Measurements from ENCODE around the gene GADD45GIP1. TPM values are rescaled to one million over a fixed set of nuclear protein-coding genes. Genes with fewer than 3 reads are reported as not detected.

GADD45GIP1 gene
- total and polyA plus RNA-seq, 2 donors (not counting 1 experiment from before 2014, with no cell fraction given) = 12.6 to 17.5 TPM

GRCh38 chr19:13004273-13004672 is 47.2 kb upstream of the GADD45GIP1 start:
- DNase-seq (no peak), ATAC-seq (ENCODE audit: low read depth) (no peak)
- H3K27ac Mint-ChIP-seq = no peak overlapping the region
- no peaks in the 10 kb centered on the region for H3K79me2 ChIP-seq (ENCODE audit: control insufficient read depth, insufficient read depth, low read length)
- H2AFZ ChIP-seq (ENCODE audit: insufficient read depth, low read depth, low read length, poor library complexity, severe bottlenecking) = no peak overlapping the region
- no peaks in the 10 kb centered on the region for H3K4me1 Mint-ChIP-seq
- no peaks in the 10 kb centered on the region for H3K4me1 ChIP-seq (ENCODE audit: control insufficient read depth in 2 of 2, insufficient read depth in 2 of 2, low read length in 2 of 2)
- H3K9ac ChIP-seq (ENCODE audit: low read length) = no peak overlapping the region
- H3K27me3 ChIP-seq (replicated peaks in 1 of 4; ENCODE audit: control extremely low read depth in 1 of 4, control insufficient read depth in 3 of 4, insufficient read depth in 4 of 4, low read length in 3 of 4) = peaks cover 0 to 10% (median 3%) of the 10 kb centered on the region in 4 experiments
- H3K4me2 ChIP-seq (replicated peaks; ENCODE audit: low read depth, low read length, poor library complexity, severe bottlenecking) = no peak overlapping the region
- ChIA-PET CTCF (interaction anchor here (0.7 to 1.2 kb wide), 4 partner anchors 30 to 57 kb away, joined by 3 to 4 read pairs (median 3); no protein-coding TSS in a partner anchor), POLR2A (no interaction called here)
- peaks cover 30% of the 10 kb centered on the region for H3K27me3 Mint-ChIP-seq
- intact Hi-C loops (cut with micrococcal nuclease) = no loop called here
- no peaks in the 10 kb centered on the region for H3K9me3 Mint-ChIP-seq (ENCODE audit: insufficient read depth)
- no peak for TF ChIP-seq CTCF (IDR thresholded peaks at IDR 0.05)
- no peak for TF ChIP-seq EZH2 (IDR thresholded peaks at IDR 0.05; ENCODE audit: borderline replicate concordance, insufficient read depth, low read depth, low read length, poor library complexity, severe bottlenecking)
- H3K9me3 ChIP-seq (ENCODE audit: control extremely low read depth in 1 of 3, control insufficient read depth in 2 of 3, insufficient read depth in 1 of 3, low read length in 2 of 3) = no peaks in the 10 kb centered on the region
- no peak overlapping the region for H3K4me3 Mint-ChIP-seq
- H3K27ac ChIP-seq (ENCODE audit: low read length in 2 of 2) = no peak overlapping the region
- WGBS (ENCODE audit: insufficient coverage) = 91% methylated on average over 7 of the region's 7 CpGs
- H4K20me1 ChIP-seq (ENCODE audit: control insufficient read depth, insufficient read depth, low read length, poor library complexity, severe bottlenecking) = no peaks in the 10 kb centered on the region
- no peak overlapping the region for H3K4me3 ChIP-seq (ENCODE audit: control extremely low read depth in 1 of 5, extremely low read depth in 1 of 5, insufficient read depth in 1 of 5, low read depth in 2 of 5, low read length in 4 of 5)
- H3K36me3 ChIP-seq (replicated peaks in 1 of 2; ENCODE audit: control extremely low read depth in 1 of 2, control insufficient read depth in 1 of 2, extremely low read depth in 1 of 2, insufficient read depth in 2 of 2, low read length in 1 of 2) = no peaks in the 10 kb centered on the region

GRCh38 chr19:13003081-13003480 is 46.1 kb upstream of the GADD45GIP1 start:
- WGBS (ENCODE audit: insufficient coverage) = 94% methylated on average over 13 of the region's 15 CpGs
- CTCF ChIA-PET = interaction anchor here (0.5 to 1.2 kb wide), 3 partner anchors 12 to 38 kb away, joined by 3 read pairs; no protein-coding TSS in a partner anchor
- H3K27ac ChIP-seq (ENCODE audit: low read length in 2 of 2) = no peak overlapping the region
- Mint-ChIP-seq H3K4me3 (no peak overlapping the region), H3K27ac (peak overlapping the region; percentile 37), H3K9me3 (ENCODE audit: insufficient read depth) (no peaks in the 10 kb centered on the region), H3K27me3 (peaks cover 28% of the 10 kb centered on the region), H3K4me1 (peaks cover under 1% of the 10 kb centered on the region)
- no peaks in the 10 kb centered on the region for H3K27me3 ChIP-seq (replicated peaks in 1 of 4; ENCODE audit: control extremely low read depth in 1 of 4, control insufficient read depth in 3 of 4, insufficient read depth in 4 of 4, low read length in 3 of 4)
- no peak for ATAC-seq (ENCODE audit: low read depth)
- H3K9me3 ChIP-seq (ENCODE audit: control extremely low read depth in 1 of 3, control insufficient read depth in 2 of 3, insufficient read depth in 1 of 3, low read length in 2 of 3) = no peaks in the 10 kb centered on the region
- TF ChIP-seq CTCF (IDR thresholded peaks at IDR 0.05) (no peak), EZH2 (IDR thresholded peaks at IDR 0.05; ENCODE audit: borderline replicate concordance, insufficient read depth, low read depth, low read length, poor library complexity, severe bottlenecking) (no peak)
- POLR2A ChIA-PET = interaction anchor here (0.6 kb wide), 1 partner anchor 11 kb away, joined by 5 read pairs; no protein-coding TSS in a partner anchor
- H3K4me1 ChIP-seq (ENCODE audit: control insufficient read depth in 2 of 2, insufficient read depth in 2 of 2, low read length in 2 of 2) = no peaks in the 10 kb centered on the region
- H2AFZ ChIP-seq (ENCODE audit: insufficient read depth, low read depth, low read length, poor library complexity, severe bottlenecking) = no peak overlapping the region
- H3K4me2 ChIP-seq (replicated peaks; ENCODE audit: low read depth, low read length, poor library complexity, severe bottlenecking) = no peak overlapping the region
- H3K79me2 ChIP-seq (ENCODE audit: control insufficient read depth, insufficient read depth, low read length) = no peaks in the 10 kb centered on the region
- no peaks in the 10 kb centered on the region for H4K20me1 ChIP-seq (ENCODE audit: control insufficient read depth, insufficient read depth, low read length, poor library complexity, severe bottlenecking)
- intact Hi-C loops (cut with micrococcal nuclease) = no loop called here
- H3K4me3 ChIP-seq (ENCODE audit: control extremely low read depth in 1 of 5, extremely low read depth in 1 of 5, insufficient read depth in 1 of 5, low read depth in 2 of 5, low read length in 4 of 5) = no peak overlapping the region
- no peak for DNase-seq
- H3K9ac ChIP-seq (ENCODE audit: low read length) = no peak overlapping the region
- no peaks in the 10 kb centered on the region for H3K36me3 ChIP-seq (replicated peaks in 1 of 2; ENCODE audit: control extremely low read depth in 1 of 2, control insufficient read depth in 1 of 2, extremely low read depth in 1 of 2, insufficient read depth in 2 of 2, low read length in 1 of 2)

All from B cell (primary cell).